HG02885 (cell line): ENCODE measurements around the gene PDILT.

Experiments used
- ATAC-seq: cut with Tn5 transposase; IDR thresholded peaks from one replicate; pipeline ENCODE4 v1.9.1; 2021; ENCODE audit warnings: mild to moderate bottlenecking; ENCODE audit not compliant: unreplicated experiment, poor library complexity

PDILT gene

GRCh38 chr16:20372701-20373100 is 31.8 kb downstream of the PDILT start:
- no peak for ATAC-seq

GRCh38 chr16:20369452-20370054 is 35.0 kb downstream of the PDILT start:
- ATAC-seq = no peak

- ATAC-seq = no peak
Observed at GRCh38 chr16:20364051-20364450, 40.5 kb downstream of the PDILT start.

- no peak for ATAC-seq
Observed at GRCh38 chr16:20363191-20363590, 41.3 kb downstream of the PDILT start.

- no peak for ATAC-seq
Observed at GRCh38 chr16:20359997-20360396, 44.5 kb downstream of the PDILT start.

- ATAC-seq = no peak
Observed at GRCh38 chr16:20355114-20355782, 49.3 kb downstream of the PDILT start.

- no peak for ATAC-seq
Observed at GRCh38 chr16:20353379-20353778, 51.2 kb downstream of the PDILT start.

- no peak for ATAC-seq
Observed at GRCh38 chr16:20352615-20353014, 51.9 kb downstream of the PDILT start, which contains the start of gene UMOD. UMOD (minus strand) TSS chr16:20352715; CDS start chr16:20350737, 1,978 bp downstream.

GRCh38 chr16:20349615-20350014 is 54.9 kb downstream of the PDILT start:
- no peak for ATAC-seq

- ATAC-seq = no peak
Observed at GRCh38 chr16:20348365-20349185, 56.0 kb downstream of the PDILT start.

GRCh38 chr16:20347666-20348364 is 56.7 kb downstream of the PDILT start:
- ATAC-seq = no peak

- no peak for ATAC-seq
Observed at GRCh38 chr16:20344611-20345010, 59.9 kb downstream of the PDILT start.

- ATAC-seq = no peak
Observed at GRCh38 chr16:20339744-20340143, 64.8 kb downstream of the PDILT start.

GRCh38 chr16:20336955-20337354 is 67.6 kb downstream of the PDILT start:
- no peak for ATAC-seq

- no peak for ATAC-seq
Observed at GRCh38 chr16:20334396-20334795, 70.1 kb downstream of the PDILT start.

- ATAC-seq = no peak
Observed at GRCh38 chr16:20333120-20333519, 71.4 kb downstream of the PDILT start.

GRCh38 chr16:20332411-20332810 is 72.1 kb downstream of the PDILT start:
- ATAC-seq = no peak

GRCh38 chr16:20331635-20332034 is 72.9 kb downstream of the PDILT start:
- no peak for ATAC-seq

GRCh38 chr16:20329392-20330138 is 75.0 kb downstream of the PDILT start:
- ATAC-seq = no peak

GRCh38 chr16:20327444-20328041 is 77.0 kb downstream of the PDILT start, which contains the start of gene GP2:
GP2 (minus strand) TSS chr16:20327513; CDS start chr16:20326431, 1,082 bp downstream.
- ATAC-seq = no peak
